Trophoblast cell (in vitro differentiated cells and primary cell): ENCODE results near the gene MAPKAPK5.
A peak's percentile ranks its signal among the peaks of the same experiment; 100 is the strongest.
"Not testable (repeated sequence)": the region's sequence is repeated elsewhere in the genome, so short reads cannot be mapped to it uniquely, and the experiment has no call there.

Experiments
- DNase-seq, 2 donors: peaks; one replicate each; pipeline ENCODE4 v3.0.0-alpha.2; 2016
- H2AFZ ChIP-seq: 2 replicates; pipeline ENCODE4 v1.6.1; 2013; ENCODE audit warnings: low read length, moderate library complexity, mild to moderate bottlenecking; ENCODE audit not compliant: insufficient read depth, poor library complexity
- H2AK5ac ChIP-seq: 2 replicates; pipeline ENCODE4 v1.6.1; 2013; ENCODE audit warnings: mild to moderate bottlenecking, low read length
- H2BK120ac ChIP-seq: 2 replicates; pipeline ENCODE4 v1.6.1; 2013; ENCODE audit warnings: low read length, mild to moderate bottlenecking, moderate library complexity; ENCODE audit not compliant: insufficient read depth, poor library complexity
- H2BK12ac ChIP-seq: 2 replicates; pipeline ENCODE4 v1.6.1; 2013; ENCODE audit warnings: mild to moderate bottlenecking, low read length, moderate library complexity
- H2BK5ac ChIP-seq: 2 replicates; pipeline ENCODE4 v1.6.1; 2013; ENCODE audit warnings: low read length, low read depth, moderate library complexity, mild to moderate bottlenecking; ENCODE audit not compliant: poor library complexity
- H3K14ac ChIP-seq: 2 replicates; pipeline ENCODE4 v1.6.1; 2013; ENCODE audit warnings: mild to moderate bottlenecking, low read length
- H3K18ac ChIP-seq: 2 replicates; pipeline ENCODE4 v1.6.1; 2013; ENCODE audit warnings: mild to moderate bottlenecking, low read length
- H3K23ac ChIP-seq: 2 replicates; pipeline ENCODE4 v1.6.1; 2013; ENCODE audit warnings: low read length
- H3K27ac ChIP-seq: 2 replicates; pipeline ENCODE4 v1.5.1; 2013; ENCODE audit warnings: low read depth, mild to moderate bottlenecking, inconsistent platforms, low read length, moderate library complexity
- H3K27me3 ChIP-seq: 2 replicates; pipeline ENCODE4 v1.6.1; 2013; ENCODE audit warnings: inconsistent platforms, mild to moderate bottlenecking, low read length, moderate library complexity; ENCODE audit not compliant: insufficient read depth
- H3K36me3 ChIP-seq, 2 experiments: 1 replicate in 1 of 2; 2 replicates in 1 of 2; pipeline ENCODE4 v1.6.1; 2013; ENCODE audit warnings: low read length in 2 of 2, mild to moderate bottlenecking in 2 of 2, moderate library complexity in 1 of 2; ENCODE audit not compliant: insufficient read depth in 2 of 2, control insufficient read depth in 1 of 2
- H3K4ac ChIP-seq: 2 replicates; pipeline ENCODE4 v1.6.1; 2013; ENCODE audit warnings: low read depth, mild to moderate bottlenecking, low read length, moderate library complexity
- H3K4me1 ChIP-seq, 2 experiments: 1 replicate in 1 of 2; 2 replicates in 1 of 2; pipeline ENCODE4 v1.6.1; 2013; ENCODE audit warnings: low read length in 2 of 2, mild to moderate bottlenecking in 2 of 2, moderate library complexity in 1 of 2; ENCODE audit not compliant: insufficient read depth in 2 of 2, control insufficient read depth in 1 of 2
- H3K4me2 ChIP-seq: 2 replicates; pipeline ENCODE4 v1.6.1; 2013; ENCODE audit warnings: inconsistent platforms, mild to moderate bottlenecking, low read length, moderate library complexity
- H3K4me3 ChIP-seq: 2 replicates; pipeline ENCODE4 v1.5.1; 2013; ENCODE audit warnings: mild to moderate bottlenecking, low read depth, low read length, inconsistent platforms
- H3K79me1 ChIP-seq: one replicate; pipeline ENCODE4 v1.6.1; 2013; ENCODE audit warnings: low read length
- H3K79me2 ChIP-seq: 2 replicates; pipeline ENCODE4 v1.6.1; 2013; ENCODE audit warnings: low read length, mild to moderate bottlenecking; ENCODE audit not compliant: control insufficient read depth, insufficient read depth, poor library complexity
- H3K9ac ChIP-seq: 2 replicates; pipeline ENCODE4 v1.6.1; 2013; ENCODE audit warnings: mild to moderate bottlenecking, low read length
- H3K9me3 ChIP-seq: 2 replicates; pipeline ENCODE4 v1.6.1; 2013; ENCODE audit warnings: low read depth, mild to moderate bottlenecking, control low read depth, inconsistent platforms, low read length; ENCODE audit not compliant: insufficient read depth
- H4K12ac ChIP-seq: 2 replicates; pipeline ENCODE4 v1.6.1; 2013; ENCODE audit warnings: low read depth, mild to moderate bottlenecking, low read length, moderate library complexity
- H4K8ac ChIP-seq: 2 replicates; pipeline ENCODE4 v1.6.1; 2013; ENCODE audit warnings: low read depth, mild to moderate bottlenecking, low read length, moderate library complexity
- H4K91ac ChIP-seq: one replicate; pipeline ENCODE4 v1.6.1; 2013; ENCODE audit warnings: low read depth, mild to moderate bottlenecking, low read length, moderate library complexity
- WGBS: extraction: QIAGEN DNeasy Blood & Tissue Kit; methylation state at CpG from one replicate; pipeline ENCODE4 v1.1.7; 2013; ENCODE audit warnings: missing lambda C conversion rate; ENCODE audit not compliant: insufficient read length, insufficient coverage; ENCODE audit errors: extremely low coverage; 5-methylcytosine and 5-hydroxymethylcytosine counted together

MAPKAPK5 gene

DNA sequence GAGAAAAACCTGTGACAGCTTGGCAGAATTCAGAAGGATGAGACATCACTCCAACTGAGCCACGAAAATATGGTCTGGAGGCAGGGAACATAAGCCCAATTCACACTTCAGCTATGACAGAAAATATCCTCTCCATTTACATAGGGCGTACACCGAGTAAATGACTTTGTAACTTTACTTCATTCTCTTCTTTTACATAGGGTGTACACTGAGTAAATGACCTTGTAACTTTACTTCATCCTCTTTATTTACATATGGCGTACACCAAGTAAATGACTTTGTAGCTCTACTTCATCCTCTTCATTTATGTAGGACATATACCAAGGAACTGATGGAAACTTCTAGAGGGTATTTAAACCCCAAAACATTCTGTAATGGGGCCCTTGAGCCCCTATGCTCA lies 14.1 kb upstream of the MAPKAPK5 start:
- Histone ChIP-seq H3K9ac (no peak overlapping the region), H3K9me3 (peaks cover 3% of the 10 kb centered on the region), H3K27me3 (no peaks in the 10 kb centered on the region), H3K79me1 (peaks cover 17% of the 10 kb centered on the region), H3K4ac (no peak overlapping the region), H4K91ac (no peak overlapping the region), H4K12ac (no peak overlapping the region), H2BK12ac (no peak overlapping the region), H2AFZ (no peak overlapping the region), H3K36me3 (no peaks in the 10 kb centered on the region), H3K4me2 (no peak overlapping the region), H3K23ac (no peak overlapping the region), H3K18ac (no peak overlapping the region), H3K4me3 (no peak overlapping the region), H3K4me1 (peaks cover 4 to 5% of the 10 kb centered on the region in 2 experiments), H2AK5ac (no peak overlapping the region), H2BK5ac (no peak overlapping the region), H4K8ac (no peak overlapping the region), H3K27ac (no peak overlapping the region), H2BK120ac (no peak overlapping the region), H3K14ac (no peak overlapping the region), H3K79me2 (no peaks in the 10 kb centered on the region)
- WGBS, result no CpG with 5 or more reads among the region's 4 CpGs
- no peak for DNase-seq

DNA sequence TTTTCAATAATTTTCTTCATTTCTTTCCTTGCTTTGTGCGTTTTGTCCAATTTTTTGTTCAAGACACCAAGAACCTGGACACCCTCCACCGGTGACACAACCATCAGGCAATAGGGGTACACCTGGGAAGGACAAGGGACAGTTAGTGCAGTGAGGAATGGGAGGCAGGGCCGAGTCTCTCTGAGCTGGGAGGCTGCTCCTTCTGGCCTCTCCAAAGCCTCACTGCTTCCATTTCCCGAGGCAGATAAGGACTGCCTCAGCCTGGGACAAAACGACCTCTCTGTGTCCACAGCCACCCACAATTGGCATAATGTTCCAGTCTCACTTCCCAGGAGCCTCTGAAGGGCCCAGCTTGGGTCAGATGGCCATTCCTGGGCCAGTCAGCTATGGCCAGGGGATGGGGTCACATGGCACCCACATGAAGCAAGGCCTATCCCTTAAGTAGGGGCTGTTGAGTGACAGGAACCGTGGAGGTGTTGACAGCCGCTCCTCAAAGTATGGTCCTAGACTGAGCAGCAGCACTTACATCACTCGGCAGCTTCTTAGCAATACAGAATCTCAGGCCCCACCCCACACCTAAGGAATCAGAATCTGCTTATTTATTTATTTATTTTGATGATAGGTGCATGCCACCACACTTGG lies 13.6 kb upstream of the MAPKAPK5 start:
- no peak for DNase-seq

DNA sequence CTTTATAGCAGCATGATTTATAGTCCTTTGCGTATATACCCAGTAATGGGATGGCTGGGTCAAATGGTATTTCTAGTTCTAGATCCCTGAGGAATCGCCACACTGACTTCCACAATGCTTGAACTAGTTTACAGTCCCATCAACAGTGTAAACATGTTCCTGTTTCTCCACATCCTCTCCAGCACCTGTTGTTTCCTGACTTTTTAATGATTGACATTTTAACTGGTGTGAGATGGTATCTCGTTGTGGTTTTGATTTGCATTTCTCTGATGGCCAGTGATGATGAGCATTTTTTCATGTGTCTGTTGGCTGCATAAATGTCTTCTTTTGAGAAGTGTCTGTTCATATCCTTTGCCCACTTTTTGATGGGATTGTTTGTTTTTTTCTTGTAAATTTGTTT lies 12.4 kb upstream of the MAPKAPK5 start:
- H3K79me2 ChIP-seq, H4K12ac ChIP-seq, H3K27me3 ChIP-seq, H2BK5ac ChIP-seq, H3K79me1 ChIP-seq, H3K14ac ChIP-seq, H4K91ac ChIP-seq, H3K4me2 ChIP-seq, H3K23ac ChIP-seq, H4K8ac ChIP-seq, H2BK120ac ChIP-seq, H2AK5ac ChIP-seq, H3K4ac ChIP-seq, H3K9me3 ChIP-seq, H2BK12ac ChIP-seq, H3K27ac ChIP-seq, H3K18ac ChIP-seq, H3K9ac ChIP-seq, H3K4me1 ChIP-seq, H2AFZ ChIP-seq, DNase-seq, H3K4me3 ChIP-seq, H3K36me3 ChIP-seq: not testable (repeated sequence)
- WGBS, result no CpG with 5 or more reads among the region's 3 CpGs

More for the DNA sequence above, 13.6 kb upstream of the MAPKAPK5 start:
- Histone ChIP-seq H3K18ac (no peak overlapping the region), H3K4me3 (no peak overlapping the region), H3K27me3 (no peaks in the 10 kb centered on the region), H2AK5ac (peak overlapping the region; percentile 47), H2BK12ac (peak overlapping the region; percentile 65), H3K79me1 (peaks cover 12% of the 10 kb centered on the region), H2BK120ac (peak overlapping the region; percentile 55), H3K9me3 (peaks cover 2% of the 10 kb centered on the region), H4K91ac (peak overlapping the region; percentile 43), H3K4ac (no peak overlapping the region), H3K23ac (no peak overlapping the region), H3K4me2 (no peak overlapping the region), H3K79me2 (no peaks in the 10 kb centered on the region), H3K36me3 (no peaks in the 10 kb centered on the region), H4K12ac (no peak overlapping the region), H3K4me1 (peaks cover 1 to 2% of the 10 kb centered on the region in 2 experiments), H2BK5ac (no peak overlapping the region), H4K8ac (no peak overlapping the region), H3K9ac (no peak overlapping the region), H3K27ac (no peak overlapping the region), H2AFZ (no peak overlapping the region), H3K14ac (no peak overlapping the region)
- WGBS, result no CpG with 5 or more reads among the region's 8 CpGs

DNA sequence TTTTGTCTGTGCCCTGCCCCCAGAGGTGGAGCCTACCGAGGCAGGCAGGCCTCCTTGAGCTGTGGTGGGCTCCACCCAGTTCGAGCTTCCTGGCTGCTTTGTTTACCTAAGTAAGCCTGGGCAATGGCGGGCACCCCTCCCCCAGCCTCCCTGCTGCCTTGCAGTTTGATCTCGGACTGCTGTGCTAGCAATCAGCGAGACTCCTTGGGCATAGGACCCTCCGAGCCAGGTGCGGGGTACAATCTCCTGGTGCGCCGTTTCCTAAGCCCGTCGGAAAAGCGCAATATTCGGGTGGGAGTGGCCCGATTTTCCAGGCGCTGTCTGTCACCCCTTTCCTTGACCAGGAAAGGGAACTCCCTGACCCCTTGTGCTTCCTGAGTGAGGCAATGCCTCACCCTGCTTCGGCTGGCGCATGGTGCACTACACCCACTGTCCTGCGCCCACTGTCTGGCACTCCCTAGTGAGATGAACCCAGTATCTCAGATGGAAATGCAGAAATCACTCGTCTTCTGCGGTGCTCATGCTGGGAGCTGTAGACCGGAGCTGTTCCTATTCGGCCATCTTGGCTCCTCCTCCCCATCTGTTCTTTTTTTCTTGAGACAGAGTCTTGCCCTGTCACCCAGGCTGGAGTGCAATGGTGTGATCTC lies 7.2 kb upstream of the MAPKAPK5 start:
- H3K18ac ChIP-seq, H3K27me3 ChIP-seq, H2BK12ac ChIP-seq, DNase-seq, H3K4ac ChIP-seq, H2BK5ac ChIP-seq, H3K79me2 ChIP-seq, H2AFZ ChIP-seq, H3K79me1 ChIP-seq, H3K27ac ChIP-seq, H3K9ac ChIP-seq, H4K91ac ChIP-seq, H3K23ac ChIP-seq, H4K12ac ChIP-seq, H3K4me1 ChIP-seq, H3K14ac ChIP-seq, H3K36me3 ChIP-seq, H2BK120ac ChIP-seq, H3K4me2 ChIP-seq, H2AK5ac ChIP-seq, H3K9me3 ChIP-seq, H4K8ac ChIP-seq, H3K4me3 ChIP-seq: not testable (repeated sequence)
- no CpG with 5 or more reads among the region's 22 CpGs for WGBS
